H1 (cell line): Measurements from ENCODE around the gene SERPINE2. TPM values are rescaled to one million over a fixed set of nuclear protein-coding genes. Genes with fewer than 3 reads are reported as not detected.
"Not testable (repeated sequence)": the region's sequence is repeated elsewhere in the genome, so short reads cannot be mapped to it uniquely, and the experiment has no call there.

Experiments
- CTCF ChIA-PET: fragments of 300-600 bp; sonication (Branson Sonifier 250); formaldehyde crosslinking; loops from one replicate; lab custom pipeline; 2021; ENCODE audit not compliant: partially characterized antibody; lab: Charles Lee
- POLR2A ChIA-PET: fragments of 300-600 bp; sonication (Branson Sonifier 250); formaldehyde crosslinking; loops from one replicate; lab custom pipeline; 2021; ENCODE audit warnings: inconsistent platforms; ENCODE audit not compliant: partially characterized antibody; lab: Charles Lee
- DNase-seq, 2 experiments: peaks; one replicate each; pipeline versions ENCODE4 v3.0.0 to v3.0.0-alpha.2; 2010 to 2022; ENCODE audit warnings: low spot score in 2 of 2, low read depth in 1 of 2, mixed read lengths in 1 of 2
- FAIRE-seq: peaks from 2 replicates; lab custom pipeline; 2011; peaks lifted over from hg19 to GRCh38; lab: Jason Lieb, UNC
- H2AFZ ChIP-seq: 2 replicates; pipeline ENCODE4 v1.8.1; 2012; ENCODE audit warnings: low read length, inconsistent platforms
- H2AK5ac ChIP-seq: 2 replicates; pipeline ENCODE4 v1.6.1; 2013; ENCODE audit warnings: low read depth, low read length
- H2BK120ac ChIP-seq: replicated peaks from 2 replicates; pipeline ENCODE3; 2013; ENCODE audit warnings: low read depth, low read length, inconsistent platforms
- H2BK12ac ChIP-seq: 2 replicates; pipeline ENCODE4 v1.6.1; 2013; ENCODE audit warnings: low read depth, low read length
- H2BK15ac ChIP-seq: 2 replicates; pipeline ENCODE4 v1.6.1; 2013; ENCODE audit warnings: low read length
- H2BK20ac ChIP-seq: 2 replicates; pipeline ENCODE4 v1.6.1; 2013; ENCODE audit warnings: low read length
- H2BK5ac ChIP-seq: 2 replicates; pipeline ENCODE4 v1.6.1; 2013; ENCODE audit warnings: low read depth, low read length
- H3K14ac ChIP-seq: 2 replicates; pipeline ENCODE4 v1.6.1; 2013; ENCODE audit warnings: inconsistent platforms; ENCODE audit not compliant: insufficient read length
- H3K18ac ChIP-seq: 2 replicates; pipeline ENCODE4 v1.6.1; 2013; ENCODE audit warnings: low read length; ENCODE audit errors: extremely low read depth
- H3K23ac ChIP-seq: 2 replicates; pipeline ENCODE4 v1.6.1; 2013; ENCODE audit warnings: inconsistent platforms; ENCODE audit not compliant: insufficient read length
- H3K23me2 ChIP-seq: 2 replicates; pipeline ENCODE4 v1.6.1; 2013; ENCODE audit warnings: low read depth, low read length
- H3K27ac ChIP-seq: 2 replicates; pipeline ENCODE4 v1.6.1; 2011; ENCODE audit warnings: low read depth, low read length, inconsistent platforms
- H3K27me3 ChIP-seq, 4 experiments: replicated peaks in 1 of 4; 1 replicate in 1 of 4; 2 replicates in 3 of 4; pipeline versions ENCODE4 v1.6.1 to v1.8.1; 2011 to 2013; ENCODE audit warnings: low read length in 3 of 4, mild to moderate bottlenecking in 3 of 4, inconsistent platforms in 2 of 4, mixed read lengths in 2 of 4, moderate library complexity in 1 of 4; ENCODE audit not compliant: control insufficient read depth in 3 of 4, insufficient read depth in 3 of 4; ENCODE audit errors: extremely low read depth in 1 of 4
- H3K36me3 ChIP-seq, 4 experiments: 2 replicates each; pipeline versions ENCODE4 v1.6.1 to v1.8.1; 2011 to 2013; ENCODE audit warnings: mild to moderate bottlenecking in 4 of 4, low read length in 3 of 4, moderate library complexity in 2 of 4, control low read depth in 1 of 4, inconsistent platforms in 1 of 4; ENCODE audit not compliant: insufficient read depth in 4 of 4, control insufficient read depth in 2 of 4
- H3K4ac ChIP-seq: replicated peaks from 2 replicates; pipeline ENCODE3; 2013; ENCODE audit warnings: low read length, low read depth, mixed read lengths, inconsistent platforms; ENCODE audit not compliant: insufficient read length
- H3K4me1 ChIP-seq, 4 experiments: replicated peaks in 1 of 4; 1 replicate in 1 of 4; 2 replicates in 3 of 4; pipeline versions ENCODE4 v1.6.1 to v1.8.1; 2011 to 2013; ENCODE audit warnings: low read length in 3 of 4, inconsistent platforms in 2 of 4, mixed read lengths in 1 of 4; ENCODE audit not compliant: insufficient read depth in 4 of 4, control insufficient read depth in 3 of 4
- H3K4me2 ChIP-seq, 2 experiments: 2 replicates each; pipeline versions ENCODE4 v1.6.1 to v1.8.1; 2011 to 2013; ENCODE audit warnings: low read depth in 2 of 2, low read length in 2 of 2, control low read depth in 1 of 2, inconsistent platforms in 1 of 2, mild to moderate bottlenecking in 1 of 2; ENCODE audit not compliant: insufficient read depth in 1 of 2
- H3K4me3 ChIP-seq, 4 experiments: fragments of 200-600, 300-600 bp in 1 of 4; sonication (generic), shearing (Covaris generic), sonication (Bioruptor Twin) in 1 of 4; 2 replicates each; pipeline versions ENCODE4 v1.5.1 to v1.8.1; 2011 to 2016; ENCODE audit warnings: low read length in 4 of 4, low read depth in 3 of 4, control low read depth in 2 of 4, inconsistent platforms in 2 of 4, mild to moderate bottlenecking in 2 of 4, mixed read lengths in 1 of 4, moderate library complexity in 1 of 4; ENCODE audit not compliant: insufficient read depth in 2 of 4; ENCODE audit errors: extremely low read depth in 1 of 4
- H3K56ac ChIP-seq: replicated peaks from 2 replicates; pipeline ENCODE3; 2013; ENCODE audit warnings: low read depth, mild to moderate bottlenecking, mixed read lengths, low read length, inconsistent platforms; ENCODE audit not compliant: insufficient read length
- H3K79me1 ChIP-seq: 2 replicates; pipeline ENCODE4 v1.6.1; 2013; ENCODE audit warnings: low read depth, low read length, control low read depth
- H3K79me2 ChIP-seq, 2 experiments: 2 replicates each; pipeline versions ENCODE4 v1.6.1 to v1.8.1; 2012 to 2013; ENCODE audit warnings: low read length in 2 of 2, mild to moderate bottlenecking in 2 of 2, inconsistent platforms in 1 of 2; ENCODE audit not compliant: insufficient read depth in 2 of 2, control insufficient read depth in 1 of 2
- H3K9ac ChIP-seq, 4 experiments: replicated peaks in 1 of 4; 1 replicate in 1 of 4; 2 replicates in 3 of 4; pipeline versions ENCODE4 v1.6.1 to v1.8.1; 2011 to 2013; ENCODE audit warnings: low read depth in 3 of 4, low read length in 3 of 4, control low read depth in 2 of 4, mild to moderate bottlenecking in 2 of 4, moderate library complexity in 2 of 4, inconsistent platforms in 1 of 4; ENCODE audit errors: extremely low read depth in 1 of 4
- H3K9me3 ChIP-seq, 2 experiments: 2 replicates each; pipeline versions ENCODE4 v1.6.1 to v1.8.1; 2012 to 2013; ENCODE audit warnings: mild to moderate bottlenecking in 2 of 2, moderate library complexity in 2 of 2, control low read depth in 1 of 2, inconsistent platforms in 1 of 2, low read depth in 1 of 2, low read length in 1 of 2, mixed read lengths in 1 of 2; ENCODE audit not compliant: insufficient read depth in 2 of 2
- H4K20me1 ChIP-seq, 2 experiments: replicated peaks in 1 of 2; 2 replicates each; pipeline versions ENCODE3 to v1.8.1; 2011 to 2013; ENCODE audit warnings: inconsistent platforms in 2 of 2, low read length in 2 of 2, mild to moderate bottlenecking in 1 of 2; ENCODE audit not compliant: insufficient read depth in 2 of 2, control insufficient read depth in 1 of 2
- H4K5ac ChIP-seq: 2 replicates; pipeline ENCODE4 v1.6.1; 2013; ENCODE audit warnings: low read length, low read depth, mixed read lengths, inconsistent platforms; ENCODE audit not compliant: insufficient read length
- H4K8ac ChIP-seq: 2 replicates; pipeline ENCODE4 v1.8.0; 2013; ENCODE audit warnings: mild to moderate bottlenecking, moderate library complexity, low read length, inconsistent platforms; ENCODE audit not compliant: insufficient read depth; ENCODE audit errors: extremely low read depth
- H4K91ac ChIP-seq: replicated peaks from 2 replicates; pipeline ENCODE3; 2013; ENCODE audit warnings: low read length, mixed read lengths, inconsistent platforms; ENCODE audit not compliant: insufficient read length
- CTBP2 ChIP-seq: IDR thresholded peaks from 2 replicates; pipeline ENCODE4 v1.7.0; 2011; ENCODE audit warnings: borderline replicate concordance, mild to moderate bottlenecking, moderate library complexity, mixed read lengths, low read length; ENCODE audit not compliant: insufficient read depth, insufficient read length
- NANOG ChIP-seq: IDR thresholded peaks from 2 replicates; pipeline ENCODE4 v1.6.1; 2011; ENCODE audit warnings: low read length, low read depth, mild to moderate bottlenecking, inconsistent platforms; ENCODE audit not compliant: insufficient read depth, poor library complexity, severe bottlenecking
- RAD21 ChIP-seq, 2 experiments: IDR thresholded peaks in 1 of 2; conservative IDR thresholded peaks in 1 of 2; 2 replicates each; pipeline ENCODE4 v1.6.1; 2011; ENCODE audit warnings: low read depth in 2 of 2, low read length in 2 of 2, improper control_type of control experiment in 1 of 2, inconsistent platforms in 1 of 2, mild to moderate bottlenecking in 1 of 2, moderate library complexity in 1 of 2
- SIN3A ChIP-seq, 2 experiments: IDR thresholded peaks in 1 of 2; conservative IDR thresholded peaks in 1 of 2; 2 replicates each; pipeline ENCODE4 v1.6.1; 2011 to 2012; ENCODE audit warnings: low read length in 2 of 2, improper control_type of control experiment in 1 of 2, low read depth in 1 of 2, mild to moderate bottlenecking in 1 of 2
- SP2 ChIP-seq: IDR thresholded peaks from 2 replicates; pipeline ENCODE4 v1.6.1; 2012; ENCODE audit warnings: mild to moderate bottlenecking, low read length, inconsistent platforms
- TCF12 ChIP-seq: IDR thresholded peaks from 2 replicates; pipeline ENCODE4 v1.6.1; 2011; ENCODE audit warnings: low read depth, mild to moderate bottlenecking, low read length
- WGBS, 2 experiments: shearing (Covaris generic) in 1 of 2; methylation state at CpG; one replicate each; pipeline versions ENCODE4 v1.1.6 to v1.1.7; 2013 to 2015; ENCODE audit warnings: low lambda C conversion rate in 2 of 2, mixed read lengths in 2 of 2, inconsistent platforms in 1 of 2, low coverage in 1 of 2, missing lambda C conversion rate in 1 of 2; ENCODE audit not compliant: insufficient replicate concordance in 2 of 2, insufficient coverage in 1 of 2, insufficient read length in 1 of 2; ENCODE audit errors: extremely low coverage in 1 of 2, missing lambda C conversion rate in 1 of 2; 5-methylcytosine and 5-hydroxymethylcytosine counted together
- polyA plus RNA-seq, 7 experiments: library from polyadenylated mRNA; depleted of rRNA in 3 of 7; stranded (reverse) in 5 of 7; unstranded in 2 of 7; fragments of >200 nt in 5 of 7; fragments of 200-250 nt in 2 of 7; gene quantifications; 1 replicate in 5 of 7; 2 replicates in 1 of 7; 4 replicates in 1 of 7; pipeline versions ENCODE4 v1.2.1 to v1.2.3, GENCODE V29; 2011 to 2013; ENCODE audit warnings: missing spikeins in 2 of 7, mixed read lengths in 2 of 7
- total RNA-seq: library from RNA; stranded (reverse); fragmentation: NEBNext Ultra II Directional; extraction: Animal tissue kit (Norgen Biotek cat#: 25700); gene quantifications from 2 replicates; pipeline ENCODE4 v1.2.1, GENCODE V29; 2021

SERPINE2 gene
- total and polyA plus RNA-seq, 2 of the 8 experiments (the other 6 are each of a cell fraction or from before 2014, with no cell fraction given), result 26.2 to 76.0 TPM

DNA sequence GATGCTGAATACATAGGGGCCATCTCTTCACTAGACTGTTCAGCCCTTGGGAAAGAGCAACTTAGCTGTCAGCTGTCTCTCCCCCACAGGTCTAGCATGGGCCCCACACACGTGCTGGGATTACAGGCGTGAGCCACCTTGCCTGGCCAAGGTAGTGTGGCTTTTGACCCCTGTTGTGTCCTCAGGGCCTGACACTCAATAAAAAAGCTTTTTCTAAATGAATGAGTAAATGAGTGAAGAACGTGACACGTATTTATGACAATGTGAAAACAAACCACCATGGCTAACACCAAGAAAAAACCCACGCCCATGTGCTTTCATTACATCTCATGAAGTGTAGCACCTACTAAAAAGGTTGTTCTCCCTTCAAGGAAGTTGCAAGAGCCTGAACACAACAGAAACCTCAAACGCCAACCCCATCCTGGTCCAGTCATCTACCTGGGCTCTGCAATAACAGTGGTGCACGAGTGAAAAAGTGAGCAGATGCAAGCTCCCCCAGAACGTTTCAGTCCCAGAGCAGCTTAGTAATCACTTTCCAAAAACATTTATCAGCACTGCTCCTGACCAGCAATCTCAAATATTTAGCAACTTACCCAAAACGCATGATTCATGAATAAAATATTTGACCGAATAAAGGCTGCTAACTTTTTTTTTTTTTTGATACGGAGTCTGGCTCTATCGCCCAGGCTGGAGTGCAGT lies 97.4 kb downstream of the SERPINE2 start (continued):
- TF ChIP-seq RAD21 (IDR thresholded peaks at IDR 0.05 in 1 of 2, conservative IDR thresholded peaks at IDR 0.05 in 1 of 2; ENCODE audit: low read depth in 2 of 2, low read length in 2 of 2) (no peak), NANOG (no peak), SP2 (no peak), CTBP2 (no peak), TCF12 (no peak), SIN3A (conservative IDR thresholded peaks at IDR 0.05 in 1 of 2, IDR thresholded peaks at IDR 0.05 in 1 of 2; ENCODE audit: low read depth in 1 of 2, low read length in 2 of 2) (no peak)

DNA sequence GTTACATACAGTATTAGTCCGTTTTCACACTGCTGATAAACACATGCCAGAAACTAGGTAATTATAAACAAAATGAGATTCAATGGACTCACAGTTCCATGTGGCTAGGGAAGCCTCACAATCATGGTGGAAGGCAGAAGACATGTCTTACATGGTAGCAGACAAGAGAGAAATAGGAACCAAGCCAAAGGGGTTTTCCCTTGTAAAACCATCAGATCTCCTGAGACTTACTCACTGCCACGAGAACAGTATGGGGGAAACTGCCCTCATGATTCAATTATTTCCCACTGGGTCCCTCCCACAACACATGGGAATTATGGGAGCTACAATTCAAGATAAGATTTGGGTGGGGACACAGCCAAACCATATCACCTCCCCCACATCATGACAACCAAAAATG lies 99.6 kb downstream of the SERPINE2 start:
- H3K36me3 ChIP-seq, H4K8ac ChIP-seq, H3K56ac ChIP-seq, H3K9ac ChIP-seq, CTCF ChIA-PET, H2AFZ ChIP-seq, H3K27me3 ChIP-seq, H3K9me3 ChIP-seq, FAIRE-seq, H2BK5ac ChIP-seq, H2BK15ac ChIP-seq, H3K23ac ChIP-seq, H3K4ac ChIP-seq, H3K14ac ChIP-seq, H3K4me2 ChIP-seq, H3K4me3 ChIP-seq, H3K27ac ChIP-seq, H2BK20ac ChIP-seq, H4K20me1 ChIP-seq, H2BK120ac ChIP-seq, DNase-seq, H3K79me1 ChIP-seq, H4K91ac ChIP-seq, H4K5ac ChIP-seq, H3K23me2 ChIP-seq: not testable (repeated sequence)
- Histone ChIP-seq H3K4me1 (peaks cover 8 to 37% (median 30%) of the 10 kb centered on the region in 4 experiments), H3K79me2 (peaks cover 22 to 94% of the 10 kb centered on the region in 2 experiments), H2AK5ac (0 out of 2 replicates have a peak overlapping the region, but pooled peaks have one; percentile 11), H2BK12ac (peak overlapping the region; percentile 20; the same call in 1 of the 2 replicates), H3K18ac (0 out of 2 replicates have a peak overlapping the region, but pooled peaks have one; percentile 49)
- WGBS, 2 experiments, result 89% methylated on average over 2 of the region's 2 CpGs; no CpG with 5 or more reads in 1 of the 2 experiments
- POLR2A ChIA-PET, result interaction anchor here (2.0 kb wide), 1 partner anchor 15 kb away, joined by 5 read pairs; no protein-coding TSS in a partner anchor
